Measurements from ENCODE around the gene RIPK3.
A peak's percentile ranks its signal among the peaks of the same experiment; 100 is the strongest.

The RIPK3 gene

GRCh38 chr14:24308342-24309124 lies 31.3 kb downstream of the RIPK3 start:
- DNase-seq (ENCODE audit: low read depth): no peak

GRCh38 chr14:24307575-24308341 lies 32.0 kb downstream of the RIPK3 start, which contains the start of gene CIDEB:
CIDEB (minus strand) TSS chr14:24307977; CDS start chr14:24307858, 119 bp downstream.
- TF ChIP-seq CTCF (IDR thresholded peaks at IDR 0.05; ENCODE audit: control insufficient read depth, extremely low read depth, insufficient read depth): peak; percentile 85
- no peak for DNase-seq (ENCODE audit: low read depth)

More at GRCh38 chr14:24308342-24309124, 31.3 kb downstream of the RIPK3 start:
- H3K4me3 ChIP-seq (ENCODE audit: low read depth, low read length): no peak overlapping the region
- TF ChIP-seq CTCF (IDR thresholded peaks at IDR 0.05; ENCODE audit: control insufficient read depth, extremely low read depth, insufficient read depth): no peak

GRCh38 chr14:24307156-24307574 lies 32.6 kb downstream of the RIPK3 start:
- no peak for TF ChIP-seq CTCF (IDR thresholded peaks at IDR 0.05; ENCODE audit: control insufficient read depth, extremely low read depth, insufficient read depth)
- DNase-seq (ENCODE audit: low read depth): no peak
- no peak overlapping the region for H3K4me3 ChIP-seq (ENCODE audit: low read depth, low read length)

More at GRCh38 chr14:24307575-24308341, 32.0 kb downstream of the RIPK3 start, which contains the start of gene CIDEB:
- H3K4me3 ChIP-seq (ENCODE audit: low read depth, low read length): no peak within 1 kb of the TSS

- no peak for DNase-seq (ENCODE audit: low read depth)
- no peak overlapping the region for H3K4me3 ChIP-seq (ENCODE audit: low read depth, low read length)
- no peak for TF ChIP-seq CTCF (IDR thresholded peaks at IDR 0.05; ENCODE audit: control insufficient read depth, extremely low read depth, insufficient read depth)
Observed at GRCh38 chr14:24304019-24304387, 35.8 kb downstream of the RIPK3 start.

- DNase-seq (ENCODE audit: low read depth): no peak
- H3K4me3 ChIP-seq (ENCODE audit: low read depth, low read length): peak overlapping the region; percentile 98
- TF ChIP-seq CTCF (IDR thresholded peaks at IDR 0.05; ENCODE audit: control insufficient read depth, extremely low read depth, insufficient read depth): no peak
Observed at GRCh38 chr14:24300326-24300980, 39.3 kb downstream of the RIPK3 start.

- peak; percentile 76 for DNase-seq (ENCODE audit: low read depth)
- TF ChIP-seq CTCF (IDR thresholded peaks at IDR 0.05; ENCODE audit: control insufficient read depth, extremely low read depth, insufficient read depth): no peak
Observed at GRCh38 chr14:24299255-24300191, 40.3 kb downstream of the RIPK3 start, which contains the start of the genes DHRS1 and NOP9. DHRS1 (minus strand) TSS chr14:24299780; CDS start chr14:24299106, 674 bp downstream. NOP9 (plus strand) TSS chr14:24299850; CDS start chr14:24299955, 105 bp downstream.

More at GRCh38 chr14:24299255-24300191, 40.3 kb downstream of the RIPK3 start, which contains the start of the genes DHRS1 and NOP9:
- H3K4me3 ChIP-seq (ENCODE audit: low read depth, low read length): peak within 1 kb of the TSS; percentile 98
